SK-N-SH (cell line): ENCODE data around the gene C14orf93. TPM values are rescaled to one million over a fixed set of nuclear protein-coding genes. Genes with fewer than 3 reads are reported as not detected.

Experiments used
- CTCF ChIA-PET: fragments of 300-600, 350-600 bp; formaldehyde crosslinking; extraction: SDS; loops from one replicate; lab custom pipeline; 2021; lab: Yijun Ruan, JAX
- POLR2A ChIA-PET: fragments of 350-600 bp; sonication (Branson Sonifier 250); formaldehyde crosslinking; extraction: SDS; loops from one replicate; lab custom pipeline; 2020; ENCODE audit warnings: antibody characterized with exemption, inconsistent platforms; lab: Yijun Ruan, JAX
- DNase-seq: peaks from one replicate; pipeline ENCODE4 v3.0.0; 2012
- H2AFZ ChIP-seq: fragments of 200-600 bp; sonication (generic); 2 replicates; pipeline ENCODE4 v1.8.1; 2016; ENCODE audit warnings: antibody characterized with exemption, mild to moderate bottlenecking, low read depth
- H3F3A ChIP-seq: fragments of 200-600 bp; sonication (generic); replicated peaks from 2 replicates; pipeline ENCODE3; 2016; ENCODE audit warnings: antibody characterized with exemption, mild to moderate bottlenecking; ENCODE audit not compliant: insufficient read depth
- H3K27ac ChIP-seq, 2 experiments: fragments of 200-500 bp in 1 of 2; fragments of 200-600 bp in 1 of 2; sonication (Bioruptor generic) in 1 of 2; sonication (generic), shearing (Covaris generic) in 1 of 2; 2 replicates each; pipeline versions ENCODE4 v1.5.1 to v1.6.1; 2014 to 2016; ENCODE audit warnings: low read depth in 2 of 2, inconsistent platforms in 1 of 2, low read length in 1 of 2, mild to moderate bottlenecking in 1 of 2, mixed read lengths in 1 of 2
- H3K27me3 ChIP-seq: fragments of 200-600 bp; sonication (generic), shearing (Covaris generic); 2 replicates; pipeline ENCODE4 v1.6.1; 2016; ENCODE audit warnings: mixed run types; ENCODE audit not compliant: insufficient read depth
- H3K36me3 ChIP-seq, 2 experiments: fragments of 200-500 bp in 1 of 2; fragments of 200-600 bp in 1 of 2; sonication (Bioruptor generic) in 1 of 2; sonication (generic) in 1 of 2; replicated peaks in 1 of 2; 2 replicates each; pipeline versions ENCODE3 to v1.5.1; 2014 to 2016; ENCODE audit warnings: low read length in 1 of 2, mild to moderate bottlenecking in 1 of 2; ENCODE audit not compliant: insufficient read depth in 2 of 2, control insufficient read depth in 1 of 2
- H3K4me1 ChIP-seq, 2 experiments: fragments of 200-500 bp in 1 of 2; fragments of 200-600 bp in 1 of 2; sonication (Bioruptor generic) in 1 of 2; sonication (generic), shearing (Covaris generic) in 1 of 2; 2 replicates each; pipeline versions ENCODE4 v1.5.1 to v1.6.1; 2014 to 2016; ENCODE audit warnings: low read depth in 1 of 2, low read length in 1 of 2, mixed run types in 1 of 2; ENCODE audit not compliant: insufficient read depth in 2 of 2, control insufficient read depth in 1 of 2
- H3K4me2 ChIP-seq: fragments of 200-600 bp; sonication (generic), shearing (Covaris generic); 2 replicates; pipeline ENCODE4 v1.6.1; 2017; ENCODE audit warnings: mixed run types
- H3K4me3 ChIP-seq, 2 experiments: fragments of 200-500 bp in 1 of 2; fragments of 200-600 bp in 1 of 2; sonication (Bioruptor generic) in 1 of 2; sonication (generic), shearing (Covaris generic) in 1 of 2; 2 replicates each; pipeline versions ENCODE4 v1.5.1 to v1.8.1; 2014 to 2016; ENCODE audit warnings: low read depth in 2 of 2, inconsistent platforms in 1 of 2, low read length in 1 of 2, mild to moderate bottlenecking in 1 of 2, mixed read lengths in 1 of 2, moderate library complexity in 1 of 2
- H3K79me2 ChIP-seq: fragments of 200-600 bp; sonication (generic); 2 replicates; pipeline ENCODE4 v1.8.1; 2017; ENCODE audit warnings: mild to moderate bottlenecking; ENCODE audit not compliant: insufficient read depth
- H3K9ac ChIP-seq: fragments of 200-600 bp; sonication (generic); 2 replicates; pipeline ENCODE4 v1.6.1; 2017; ENCODE audit warnings: mixed run types
- H3K9me2 ChIP-seq: fragments of 200-600 bp; sonication (generic); 2 replicates; pipeline ENCODE4 v1.6.1; 2017; ENCODE audit warnings: mixed run types
- H3K9me3 ChIP-seq: fragments of 200-600 bp; sonication (generic); 2 replicates; pipeline ENCODE4 v1.6.1; 2017; ENCODE audit warnings: mixed run types, mild to moderate bottlenecking, moderate library complexity
- H4K20me1 ChIP-seq: fragments of 200-600 bp; sonication (generic); 2 replicates; pipeline ENCODE4 v1.6.1; 2017; ENCODE audit warnings: mild to moderate bottlenecking, mixed run types; ENCODE audit not compliant: insufficient read depth
- GABPA ChIP-seq: IDR thresholded peaks from 2 replicates; pipeline ENCODE4 v1.4.0; 2012; ENCODE audit warnings: low read depth, mild to moderate bottlenecking
- IRF3 ChIP-seq: fragments of 150-350 bp; IDR thresholded peaks from 2 replicates; pipeline ENCODE4 v1.6.1; 2016; ENCODE audit warnings: mild to moderate bottlenecking, low read depth, low read length
- MEF2A ChIP-seq: IDR thresholded peaks from 2 replicates; pipeline ENCODE4 v1.4.0; 2012; ENCODE audit warnings: low read depth, borderline replicate concordance
- MXI1 ChIP-seq: IDR thresholded peaks from 2 replicates; pipeline ENCODE4 v1.6.1; 2012; ENCODE audit warnings: mild to moderate bottlenecking, low read depth, low read length, improper control_type of control experiment
- NRF1 ChIP-seq: IDR thresholded peaks from 2 replicates; pipeline ENCODE4 v1.6.1; 2012; ENCODE audit warnings: low read depth, mild to moderate bottlenecking, low read length
- POLR2AphosphoS5 ChIP-seq: IDR thresholded peaks from 2 replicates; pipeline ENCODE4 v1.6.1; 2012; ENCODE audit warnings: low read depth, low read length
- RAD21 ChIP-seq: IDR thresholded peaks from 2 replicates; pipeline ENCODE4 v1.6.1; 2012; ENCODE audit warnings: mild to moderate bottlenecking, low read length
- RCOR1 ChIP-seq: fragments of 150-350 bp; IDR thresholded peaks from 2 replicates; pipeline ENCODE4 v1.6.1; 2017; ENCODE audit warnings: antibody characterized with exemption, low read length
- RFX5 ChIP-seq: IDR thresholded peaks from 2 replicates; pipeline ENCODE4 v1.6.1; 2012; ENCODE audit warnings: mild to moderate bottlenecking, improper control_type of control experiment, low read length
- SMC3 ChIP-seq: IDR thresholded peaks from 2 replicates; pipeline ENCODE4 v1.6.1; 2012; ENCODE audit warnings: low read depth, low read length, improper control_type of control experiment
- TAF1 ChIP-seq: IDR thresholded peaks from 2 replicates; pipeline ENCODE4 v1.6.1; 2012; ENCODE audit warnings: low read depth, mild to moderate bottlenecking, low read length, moderate library complexity, borderline replicate concordance
- WGBS: methylation state at CpG from one replicate; pipeline ENCODE4 v1.1.6; 2017; ENCODE audit warnings: low lambda C conversion rate; 5-methylcytosine and 5-hydroxymethylcytosine counted together
- polyA plus RNA-seq, 3 experiments: library from polyadenylated mRNA; depleted of rRNA; stranded (reverse); fragments of >200 nt; gene quantifications; 2 replicates each; pipeline ENCODE4 v1.2.3, GENCODE V29; 2012

The C14orf93 gene
- polyA plus RNA-seq, 1 of the 3 experiments (the other 2 are of a cell fraction): 9.1 TPM

- CTCF ChIA-PET: interaction anchor here (1.0 to 6.3 kb wide), 5 partner anchors 13 to 42 kb away, joined by 3 to 22 read pairs (median 5); no protein-coding TSS in a partner anchor
- Histone ChIP-seq H3K27ac (no peak overlapping the region), H3K36me3 (peaks cover 36 to 59% of the 10 kb centered on the region in 2 experiments), H3K4me1 (peaks cover 7 to 22% of the 10 kb centered on the region in 2 experiments; a peak in 3 of 4 replicates), H3K9ac (no peak overlapping the region), H3K4me2 (no peak overlapping the region), H4K20me1 (no peaks in the 10 kb centered on the region), H3K79me2 (peaks cover 58% of the 10 kb centered on the region), H2AFZ (no peak overlapping the region), H3K9me3 (no peaks in the 10 kb centered on the region), H3F3A (peaks cover 11% of the 10 kb centered on the region), H3K4me3 (no peak overlapping the region), H3K27me3 (no peaks in the 10 kb centered on the region), H3K9me2 (no peaks in the 10 kb centered on the region)
- DNase-seq: no peak
- POLR2A ChIA-PET: no interaction called here
- WGBS: 93% methylated on average over 2 of the region's 2 CpGs
- TF ChIP-seq RCOR1: no peak
- TF ChIP-seq SMC3: no peak
- TF ChIP-seq GABPA: no peak
Observed at GRCh38 chr14:23028799-23029198, 18.9 kb upstream of the C14orf93 start.

- Histone ChIP-seq H3F3A (peaks cover 15% of the 10 kb centered on the region), H3K27ac (no peak overlapping the region), H3K9ac (no peak overlapping the region), H3K27me3 (no peaks in the 10 kb centered on the region), H4K20me1 (no peaks in the 10 kb centered on the region), H3K9me2 (no peaks in the 10 kb centered on the region), H3K4me3 (no peak overlapping the region), H3K9me3 (no peaks in the 10 kb centered on the region), H2AFZ (no peak overlapping the region), H3K4me1 (peaks cover 4 to 12% of the 10 kb centered on the region in 2 experiments; a peak in 2 of 4 replicates), H3K36me3 (peaks cover 22 to 31% of the 10 kb centered on the region in 2 experiments), H3K79me2 (peaks cover 24% of the 10 kb centered on the region), H3K4me2 (no peak overlapping the region)
- ChIA-PET POLR2A (interaction anchor here (1.2 kb wide), 1 partner anchor 19 kb away, joined by 5 read pairs; no protein-coding TSS in a partner anchor), CTCF (interaction anchor here (0.8 to 4.7 kb wide), 8 partner anchors 9 to 52 kb away, joined by 3 to 27 read pairs (median 4); partner anchors contain the start of gene CDH24)
- 94% methylated on average over 4 of the region's 4 CpGs for WGBS
- DNase-seq: no peak
- TF ChIP-seq POLR2AphosphoS5 (0 out of 2 replicates have a peak, but pooled peaks have one; percentile 15), NRF1 (no peak), RFX5 (no peak)
Observed at GRCh38 chr14:23025151-23025814, 15.3 kb upstream of the C14orf93 start.

GRCh38 chr14:23024612-23025075 lies 14.7 kb upstream of the C14orf93 start:
- Histone ChIP-seq H3K27me3 (no peaks in the 10 kb centered on the region), H3K4me1 (peaks cover 4 to 12% of the 10 kb centered on the region in 2 experiments; a peak in 2 of 4 replicates), H3K4me3 (no peak overlapping the region), H3F3A (peaks cover 15% of the 10 kb centered on the region), H3K9me3 (no peaks in the 10 kb centered on the region), H4K20me1 (no peaks in the 10 kb centered on the region), H3K79me2 (peaks cover 20% of the 10 kb centered on the region), H3K9ac (no peak overlapping the region), H3K9me2 (no peaks in the 10 kb centered on the region), H2AFZ (no peak overlapping the region), H3K36me3 (peaks cover 22 to 31% of the 10 kb centered on the region in 2 experiments), H3K27ac (no peak overlapping the region), H3K4me2 (no peak overlapping the region)
- POLR2A ChIA-PET: interaction anchor here (1.1 to 1.9 kb wide), 3 partner anchors 9 to 20 kb away, joined by 3 to 5 read pairs (median 5); no protein-coding TSS in a partner anchor
- no peak for TF ChIP-seq MXI1
- TF ChIP-seq IRF3: no peak
- no peak for TF ChIP-seq TAF1
- TF ChIP-seq MEF2A: no peak
- TF ChIP-seq RAD21: no peak
- DNase-seq: no peak
- CTCF ChIA-PET: interaction anchor here (0.8 to 4.7 kb wide), 12 partner anchors 8 to 53 kb away, joined by 3 to 27 read pairs (median 4); partner anchors contain the start of genes AJUBA and CDH24
- 92% methylated on average over 7 of the region's 7 CpGs for WGBS
